IMR-90 (cell line): ENCODE results near the gene ALDH3A2. TPM values are rescaled to one million over a fixed set of nuclear protein-coding genes. Genes with fewer than 3 reads are reported as not detected.

Source experiments
- ATAC-seq: fragments of 200-7000 bp; cut with Tn5 transposase; 2 replicates; pipeline ENCODE4 v1.9.1; 2020; ENCODE audit warnings: low read depth, mild to moderate bottlenecking, moderate library complexity
- BruUV-seq: library from RNA; stranded (reverse); fragments of 400-500 nt; replicated peaks from 2 replicates; lab custom pipeline; 2021; lab: Mats Ljungman, UMichigan
- CTCF ChIA-PET: fragments of 300-600 bp; formaldehyde crosslinking; extraction: SDS; loops from one replicate; lab custom pipeline; 2021; ENCODE audit warnings: antibody characterized with exemption; lab: Yijun Ruan, JAX
- POLR2A ChIA-PET: fragments of 300-600 bp; sonication (Branson Sonifier 250); formaldehyde crosslinking; loops from one replicate; lab custom pipeline; 2022; ENCODE audit warnings: antibody characterized with exemption; ENCODE audit not compliant: unreplicated experiment; lab: Charles Lee
- DNase-seq: peaks from one replicate; pipeline ENCODE4 v3.0.0; 2013
- H2AFZ ChIP-seq: replicated peaks from 2 replicates; pipeline ENCODE3; 2013; ENCODE audit warnings: low read length, mild to moderate bottlenecking; ENCODE audit not compliant: poor library complexity
- H2AK5ac ChIP-seq: 2 replicates; pipeline ENCODE4 v1.6.1; 2013; ENCODE audit warnings: low read depth, low read length, inconsistent platforms
- H2AK9ac ChIP-seq: replicated peaks from 2 replicates; pipeline ENCODE3; 2013; ENCODE audit warnings: mild to moderate bottlenecking, low read depth, low read length, moderate library complexity; ENCODE audit not compliant: poor library complexity
- H2BK120ac ChIP-seq: 2 replicates; pipeline ENCODE4 v1.6.1; 2013; ENCODE audit warnings: low read depth, low read length, inconsistent platforms
- H2BK15ac ChIP-seq: 3 replicates; pipeline ENCODE4 v1.6.1; 2013; ENCODE audit warnings: low read depth, low read length, inconsistent platforms
- H2BK20ac ChIP-seq: 2 replicates; pipeline ENCODE4 v1.6.1; 2013; ENCODE audit warnings: low read depth, mild to moderate bottlenecking, inconsistent platforms, low read length, moderate library complexity
- H2BK5ac ChIP-seq: 2 replicates; pipeline ENCODE4 v1.6.1; 2013; ENCODE audit warnings: mild to moderate bottlenecking, low read depth, low read length, inconsistent platforms; ENCODE audit not compliant: poor library complexity, severe bottlenecking
- H3K14ac ChIP-seq: replicated peaks from 2 replicates; pipeline ENCODE4 v1.6.1; 2013; ENCODE audit warnings: low read depth, low read length, inconsistent platforms
- H3K18ac ChIP-seq: 2 replicates; pipeline ENCODE4 v1.6.1; 2013; ENCODE audit warnings: low read depth, low read length, control low read depth
- H3K23ac ChIP-seq: 2 replicates; pipeline ENCODE4 v1.6.1; 2013; ENCODE audit warnings: low read depth, low read length, inconsistent platforms
- H3K27ac ChIP-seq: 2 replicates; pipeline ENCODE4 v1.5.1; 2013; ENCODE audit warnings: mild to moderate bottlenecking, control low read depth, low read length; ENCODE audit not compliant: insufficient read depth
- H3K27me3 ChIP-seq: 2 replicates; pipeline ENCODE4 v1.6.1; 2013; ENCODE audit warnings: low read length; ENCODE audit not compliant: control insufficient read depth, insufficient read depth
- H3K36me3 ChIP-seq: 2 replicates; pipeline ENCODE4 v1.6.1; 2013; ENCODE audit warnings: low read length, mixed read lengths; ENCODE audit not compliant: control insufficient read depth, insufficient read depth
- H3K4ac ChIP-seq: 2 replicates; pipeline ENCODE4 v1.6.1; 2013; ENCODE audit warnings: low read depth, low read length, inconsistent platforms
- H3K4me1 ChIP-seq: 2 replicates; pipeline ENCODE4 v1.6.1; 2013; ENCODE audit warnings: low read length, mixed read lengths; ENCODE audit not compliant: control insufficient read depth, insufficient read depth
- H3K4me2 ChIP-seq: 2 replicates; pipeline ENCODE4 v1.6.1; 2013; ENCODE audit warnings: low read depth, mild to moderate bottlenecking, control low read depth, low read length, moderate library complexity
- H3K4me3 ChIP-seq: 2 replicates; pipeline ENCODE4 v1.5.1; 2013; ENCODE audit warnings: low read depth, mild to moderate bottlenecking, control low read depth, low read length, moderate library complexity; ENCODE audit not compliant: insufficient read depth
- H3K56ac ChIP-seq: 2 replicates; pipeline ENCODE4 v1.6.1; 2013; ENCODE audit warnings: low read length, inconsistent platforms; ENCODE audit not compliant: insufficient read depth; ENCODE audit errors: extremely low read depth
- H3K79me1 ChIP-seq, 2 experiments: 2 replicates each; pipeline ENCODE4 v1.6.1; 2013; ENCODE audit warnings: low read length in 2 of 2, inconsistent platforms in 1 of 2, low read depth in 1 of 2
- H3K9ac ChIP-seq: 2 replicates; pipeline ENCODE4 v1.6.1; 2013; ENCODE audit warnings: low read depth, low read length, control low read depth
- H3K9me1 ChIP-seq: 2 replicates; pipeline ENCODE4 v1.6.1; 2013; ENCODE audit warnings: low read length, inconsistent platforms; ENCODE audit not compliant: insufficient read depth
- H3K9me3 ChIP-seq: 2 replicates; pipeline ENCODE4 v1.6.1; 2013; ENCODE audit warnings: low read length; ENCODE audit not compliant: control insufficient read depth, insufficient read depth
- H4K20me1 ChIP-seq: 2 replicates; pipeline ENCODE4 v1.6.1; 2013; ENCODE audit warnings: low read length, inconsistent platforms; ENCODE audit not compliant: insufficient read depth
- H4K5ac ChIP-seq: 2 replicates; pipeline ENCODE4 v1.6.1; 2013; ENCODE audit warnings: mild to moderate bottlenecking, low read depth, low read length, control low read depth
- H4K8ac ChIP-seq, 2 experiments: 2 replicates each; pipeline ENCODE4 v1.6.1; 2013; ENCODE audit warnings: low read depth in 2 of 2, low read length in 2 of 2, control low read depth in 1 of 2, inconsistent platforms in 1 of 2
- H4K91ac ChIP-seq: 2 replicates; pipeline ENCODE4 v1.6.1; 2013; ENCODE audit warnings: low read depth, low read length, inconsistent platforms; ENCODE audit not compliant: insufficient read depth
- FOS ChIP-seq: fragments of 150-350 bp; IDR thresholded peaks from 2 replicates; pipeline ENCODE4 v1.6.1; 2016; ENCODE audit warnings: low read depth, low read length
- MAFK ChIP-seq: IDR thresholded peaks from 2 replicates; pipeline ENCODE4 v1.6.1; 2012; ENCODE audit warnings: low read depth, low read length, improper control_type of control experiment
- MAZ ChIP-seq: IDR thresholded peaks from 2 replicates; pipeline ENCODE4 v1.6.1; 2012; ENCODE audit warnings: low read depth, mild to moderate bottlenecking, low read length, improper control_type of control experiment, moderate library complexity, borderline replicate concordance
- MXI1 ChIP-seq: IDR thresholded peaks from 2 replicates; pipeline ENCODE4 v1.6.1; 2012; ENCODE audit warnings: low read depth, mild to moderate bottlenecking, low read length, moderate library complexity, borderline replicate concordance
- POLR2A ChIP-seq: IDR thresholded peaks from 2 replicates; pipeline ENCODE4 v1.6.1; 2012; ENCODE audit warnings: mild to moderate bottlenecking, low read depth, low read length
- RAD21 ChIP-seq: IDR thresholded peaks from 2 replicates; pipeline ENCODE4 v1.6.1; 2012; ENCODE audit warnings: low read length, improper control_type of control experiment
- WGBS, 2 experiments: methylation state at CpG; one replicate each; pipeline versions ENCODE4 v1.1.5 to v1.1.7; 2013; ENCODE audit warnings: missing lambda C conversion rate in 2 of 2; ENCODE audit not compliant: insufficient read length in 1 of 2; ENCODE audit errors: extremely low coverage in 2 of 2; 5-methylcytosine and 5-hydroxymethylcytosine counted together
- dilution Hi-C: fragments of 300-500 bp; cut with HindIII; formaldehyde crosslinking; loops from one replicate; pipeline ENCODE4 v1.14.3; 2018; ENCODE audit warnings: low sequenced_read_pairs; ENCODE audit not compliant: unreplicated experiment
- in situ Hi-C: fragments of 300-500 bp; cut with MboI; formaldehyde crosslinking; loops from 3 replicates; pipeline ENCODE4 v1.14.3; 2019; ENCODE audit warnings: low sequenced_read_pairs, inconsistent platforms, mixed read lengths
- intact Hi-C: fragments of 100-400 bp; cut with micrococcal nuclease; formaldehyde crosslinking; loops from 2 replicates; pipeline ENCODE4 v1.10.0; 2022
- polyA plus RNA-seq, 3 experiments: library from polyadenylated mRNA; depleted of rRNA; stranded (reverse); fragments of >200 nt; gene quantifications; 2 replicates each; pipeline ENCODE4 v1.2.3, GENCODE V29; 2012; ENCODE audit warnings: low replicate concordance in 1 of 3
- total RNA-seq: library from RNA; depleted of rRNA; stranded (reverse); fragments of >200 nt; gene quantifications from 2 replicates; pipeline ENCODE4 v1.2.3, GENCODE V29; 2012
- TF ChIP-seq, protein P1 (sequence below): fragments of 150-350 bp; IDR thresholded peaks from 2 replicates; pipeline ENCODE4 v1.6.1; 2016; ENCODE audit warnings: low read depth, mild to moderate bottlenecking, low read length, moderate library complexity, borderline replicate concordance
- TF ChIP-seq, protein P2 (sequence below): conservative IDR thresholded peaks from 2 replicates; pipeline ENCODE4 v1.5.1; 2012; ENCODE audit warnings: mild to moderate bottlenecking, low read depth, low read length, improper control_type of control experiment

The ALDH3A2 gene
- total and polyA plus RNA-seq, 2 of the 4 experiments (the other 2 are of a cell fraction): 4.0 to 7.9 TPM

DNA sequence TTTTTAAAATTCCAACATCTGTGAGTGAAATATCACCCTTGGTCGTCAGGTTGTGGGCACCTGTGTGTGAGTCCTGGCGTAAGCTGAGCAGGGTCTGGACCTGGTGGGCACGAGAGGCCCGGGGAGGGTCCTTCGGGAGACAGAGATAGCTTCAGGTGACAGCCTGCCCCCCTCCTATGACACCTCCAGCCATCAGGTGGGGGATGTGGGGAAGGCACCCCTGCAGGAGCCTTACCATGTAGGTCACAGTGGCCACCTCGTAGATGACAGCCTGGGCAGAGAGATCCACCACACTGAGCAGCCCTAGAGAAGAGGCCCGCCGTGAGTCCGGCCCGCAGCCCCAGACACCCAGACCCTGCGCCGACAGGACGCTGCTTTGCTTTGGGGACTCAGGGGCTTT lies 56.6 kb downstream of the ALDH3A2 start:
- Histone ChIP-seq H2AK9ac (no peak overlapping the region), H2BK120ac (no peak overlapping the region), H3K4me1 (no peaks in the 10 kb centered on the region; the same call in 1 of the 2 replicates), H2BK20ac (no peak overlapping the region), H4K5ac (no peak overlapping the region), H3K4me3 (no peak overlapping the region), H3K14ac (no peak overlapping the region), H3K9ac (no peak overlapping the region), H3K23ac (no peak overlapping the region), H2AK5ac (no peak overlapping the region), H4K8ac (no peak overlapping the region), H3K4me2 (no peak overlapping the region), H4K20me1 (no peaks in the 10 kb centered on the region), H3K27ac (no peak overlapping the region), H2AFZ (no peak overlapping the region), H2BK5ac (no peak overlapping the region), H2BK15ac (no peak overlapping the region), H3K9me3 (no peaks in the 10 kb centered on the region), H3K36me3 (no peaks in the 10 kb centered on the region), H3K56ac (no peak overlapping the region), H3K18ac (no peak overlapping the region), H3K27me3 (peaks cover 24% of the 10 kb centered on the region), H3K79me1 (no peaks in the 10 kb centered on the region), H3K4ac (no peak overlapping the region), H4K91ac (no peak overlapping the region), H3K9me1 (no peaks in the 10 kb centered on the region)
- BruUV-seq: no TSS peak
- DNase-seq (no peak), ATAC-seq (no peak)
- dilution Hi-C loops: no loop called here
- ChIA-PET CTCF (no interaction called here), POLR2A (no interaction called here)
- in situ Hi-C loops: no loop called here
- intact Hi-C loops: no loop called here
- 90% methylated on average over 6 of the region's 13 CpGs; no CpG with 5 or more reads in 1 of the 2 experiments for whole genome bisulfite sequencing, 2 experiments
- TF ChIP-seq MXI1 (no peak), MAFK (no peak), FOS (no peak), POLR2A (no peak), RAD21 (no peak), MAZ (no peak)
- TF ChIP-seq, protein P1, sequence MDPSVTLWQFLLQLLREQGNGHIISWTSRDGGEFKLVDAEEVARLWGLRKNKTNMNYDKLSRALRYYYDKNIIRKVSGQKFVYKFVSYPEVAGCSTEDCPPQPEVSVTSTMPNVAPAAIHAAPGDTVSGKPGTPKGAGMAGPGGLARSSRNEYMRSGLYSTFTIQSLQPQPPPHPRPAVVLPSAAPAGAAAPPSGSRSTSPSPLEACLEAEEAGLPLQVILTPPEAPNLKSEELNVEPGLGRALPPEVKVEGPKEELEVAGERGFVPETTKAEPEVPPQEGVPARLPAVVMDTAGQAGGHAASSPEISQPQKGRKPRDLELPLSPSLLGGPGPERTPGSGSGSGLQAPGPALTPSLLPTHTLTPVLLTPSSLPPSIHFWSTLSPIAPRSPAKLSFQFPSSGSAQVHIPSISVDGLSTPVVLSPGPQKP: no peak
- TF ChIP-seq, protein P2, sequence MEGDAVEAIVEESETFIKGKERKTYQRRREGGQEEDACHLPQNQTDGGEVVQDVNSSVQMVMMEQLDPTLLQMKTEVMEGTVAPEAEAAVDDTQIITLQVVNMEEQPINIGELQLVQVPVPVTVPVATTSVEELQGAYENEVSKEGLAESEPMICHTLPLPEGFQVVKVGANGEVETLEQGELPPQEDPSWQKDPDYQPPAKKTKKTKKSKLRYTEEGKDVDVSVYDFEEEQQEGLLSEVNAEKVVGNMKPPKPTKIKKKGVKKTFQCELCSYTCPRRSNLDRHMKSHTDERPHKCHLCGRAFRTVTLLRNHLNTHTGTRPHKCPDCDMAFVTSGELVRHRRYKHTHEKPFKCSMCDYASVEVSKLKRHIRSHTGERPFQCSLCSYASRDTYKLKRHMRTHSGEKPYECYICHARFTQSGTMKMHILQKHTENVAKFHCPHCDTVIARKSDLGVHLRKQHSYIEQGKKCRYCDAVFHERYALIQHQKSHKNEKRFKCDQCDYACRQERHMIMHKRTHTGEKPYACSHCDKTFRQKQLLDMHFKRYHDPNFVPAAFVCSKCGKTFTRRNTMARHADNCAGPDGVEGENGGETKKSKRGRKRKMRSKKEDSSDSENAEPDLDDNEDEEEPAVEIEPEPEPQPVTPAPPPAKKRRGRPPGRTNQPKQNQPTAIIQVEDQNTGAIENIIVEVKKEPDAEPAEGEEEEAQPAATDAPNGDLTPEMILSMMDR: no peak
